ENCODE measurements around the gene GLS.
"Not testable (repeated sequence)": the region's sequence is repeated elsewhere in the genome, so short reads cannot be mapped to it uniquely, and the experiment has no call there.

GLS gene

DNA sequence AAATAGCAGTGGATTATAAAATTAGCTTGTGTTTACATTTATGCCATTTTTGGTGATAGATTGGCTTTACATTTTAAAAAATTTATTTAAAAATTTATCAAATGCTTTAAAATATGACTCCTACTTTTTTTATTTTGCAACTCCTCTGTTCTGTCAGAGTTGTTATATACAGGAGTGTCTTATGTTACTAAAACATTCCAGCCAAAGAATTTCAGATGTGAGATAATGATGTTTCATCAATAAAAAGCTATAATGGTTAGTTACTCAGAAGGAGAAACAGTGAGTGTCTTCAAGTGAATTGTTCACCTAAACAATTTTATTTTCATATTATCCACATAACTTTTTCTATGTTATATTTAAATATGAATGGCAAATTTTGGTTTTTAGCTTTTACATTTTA, 52.7 kb downstream of the GLS start:
- no peak for DNase-seq (ENCODE audit: low read depth)

- DNase-seq (ENCODE audit: low read depth): no peak
Observed at GRCh38 chr2:190935054-190935453, 54.4 kb downstream of the GLS start.

- no peak for DNase-seq (ENCODE audit: low read depth)
Observed at GRCh38 chr2:190938771-190939335, 58.2 kb downstream of the GLS start.

DNA sequence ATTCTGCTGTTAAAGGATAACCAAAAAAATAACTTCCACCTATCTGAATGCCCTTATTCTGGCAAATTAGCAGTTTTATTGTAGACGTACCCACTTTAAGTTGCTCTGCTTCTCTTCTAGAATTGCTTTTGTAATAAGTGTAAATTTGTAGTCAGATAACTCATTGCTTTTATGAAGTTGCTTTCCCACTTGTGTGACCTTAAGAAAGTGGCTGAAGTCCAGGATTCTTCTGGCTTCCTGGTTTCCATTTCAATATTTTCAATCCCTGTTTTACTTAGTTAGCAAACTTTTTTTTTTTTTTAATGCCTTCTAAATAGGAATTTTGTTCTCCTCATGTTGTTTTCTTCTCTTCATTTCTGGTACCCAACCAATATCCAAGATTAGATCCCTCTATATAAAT, 59.8 kb downstream of the GLS start:
- no peak for DNase-seq (ENCODE audit: low read depth)

GRCh38 chr2:190941571-190941970, 61.0 kb downstream of the GLS start:
- no peak for DNase-seq (ENCODE audit: low read depth)

GRCh38 chr2:190942697-190943096, 62.1 kb downstream of the GLS start:
- no peak for DNase-seq (ENCODE audit: low read depth)

DNA sequence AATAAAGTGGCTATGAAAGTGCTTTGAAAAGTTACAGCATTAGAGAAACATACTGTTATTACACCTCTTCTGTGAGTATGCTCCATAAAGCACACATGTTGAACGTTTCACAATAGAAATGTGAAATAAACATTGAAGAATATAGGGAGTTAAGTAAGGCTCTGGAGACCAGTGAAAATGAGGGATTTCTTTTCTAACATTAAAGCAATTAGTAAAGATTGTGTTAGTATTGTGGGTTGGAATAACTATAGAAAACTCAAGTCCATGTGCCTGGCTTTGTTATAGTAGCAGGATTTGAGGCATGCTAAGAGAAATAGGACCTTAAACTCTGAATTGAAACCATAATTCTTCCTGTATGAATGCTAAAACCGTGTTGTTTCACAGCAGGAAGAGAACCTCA, 63.1 kb downstream of the GLS start:
- no peak for DNase-seq (ENCODE audit: low read depth)

DNA sequence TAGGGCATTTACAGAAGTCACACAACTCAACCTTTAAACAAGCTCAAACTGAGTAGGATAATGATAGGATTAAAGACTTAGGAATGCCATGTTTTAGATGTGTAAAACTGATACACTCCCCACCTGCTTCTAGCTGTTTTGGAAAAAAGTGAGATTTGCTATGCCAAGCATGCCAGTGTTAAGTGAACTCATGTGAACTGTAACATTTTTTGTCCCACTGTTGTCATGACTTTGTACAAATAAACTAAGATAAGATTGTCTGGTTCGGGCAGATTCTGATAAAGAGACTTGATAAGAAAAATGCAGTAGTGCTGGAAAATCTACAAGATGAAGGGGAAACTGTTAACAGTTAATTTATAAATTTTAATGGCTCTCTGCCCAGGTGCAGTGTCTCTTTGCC, 66.5 kb downstream of the GLS start:
- DNase-seq (ENCODE audit: low read depth): no peak

GRCh38 chr2:190947711-190948251, 67.2 kb downstream of the GLS start:
- no peak for DNase-seq (ENCODE audit: low read depth)

DNA sequence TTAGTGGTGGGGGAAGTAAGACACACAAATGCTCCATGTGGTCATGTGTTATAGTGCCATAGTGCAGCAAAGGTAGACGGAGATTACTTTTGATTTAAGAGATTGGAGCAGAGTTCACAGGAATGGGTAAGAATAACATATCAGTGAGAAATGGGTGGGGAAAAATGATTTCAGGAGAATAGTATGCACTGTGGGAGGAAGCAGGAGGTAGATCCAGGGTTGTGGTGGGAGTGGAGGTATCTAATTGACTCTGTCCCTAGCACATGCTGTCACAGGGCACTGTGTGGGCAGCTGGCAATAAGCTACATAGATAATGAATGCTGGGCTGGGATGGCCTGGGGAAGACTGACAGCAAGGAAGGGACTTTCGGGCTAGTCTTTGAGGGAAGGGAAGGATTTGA, 68.0 kb downstream of the GLS start:
- no peak for DNase-seq (ENCODE audit: low read depth)

DNA sequence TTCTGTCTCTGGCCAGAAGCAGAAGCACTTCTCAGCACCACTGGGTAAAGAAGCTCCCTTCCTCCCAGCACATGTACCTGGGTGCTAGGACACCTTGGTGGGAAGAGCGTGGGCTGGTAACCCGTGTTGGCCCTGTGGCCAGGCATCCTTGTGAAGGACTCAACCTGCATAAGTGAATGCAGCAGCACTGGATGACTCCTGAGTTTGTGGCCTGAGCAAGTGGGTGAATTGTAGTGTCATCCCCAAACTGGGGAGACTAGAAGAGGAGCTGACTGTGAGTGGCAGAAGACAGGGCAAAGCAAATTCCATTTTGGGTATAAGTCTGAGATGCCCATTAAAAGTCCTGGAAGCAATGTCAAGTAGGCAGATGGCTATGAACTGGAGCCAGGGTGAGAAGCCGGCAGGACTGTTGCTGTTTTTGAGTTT, 70.0 kb downstream of the GLS start:
- no peak for DNase-seq (ENCODE audit: low read depth)

DNA sequence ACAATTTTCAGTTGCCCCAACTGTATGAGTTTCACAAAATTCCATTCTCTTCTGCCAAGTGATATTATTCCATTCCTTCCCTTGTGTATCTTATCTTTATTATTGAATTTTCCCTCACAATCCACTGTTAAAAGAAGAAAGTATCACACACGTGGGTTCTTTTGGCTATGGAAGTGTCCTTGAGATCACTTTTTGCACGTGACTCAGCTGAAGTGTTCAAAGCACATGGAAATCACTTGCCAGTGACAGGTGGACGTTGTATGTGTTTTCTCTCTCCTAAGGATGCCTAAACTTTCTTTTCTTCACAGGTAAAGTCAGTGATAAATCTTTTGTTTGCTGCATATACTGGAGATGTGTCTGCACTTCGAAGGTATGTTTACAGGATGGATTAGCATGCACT, 72.6 kb downstream of the GLS start:
- DNase-seq (ENCODE audit: low read depth): no peak

DNA sequence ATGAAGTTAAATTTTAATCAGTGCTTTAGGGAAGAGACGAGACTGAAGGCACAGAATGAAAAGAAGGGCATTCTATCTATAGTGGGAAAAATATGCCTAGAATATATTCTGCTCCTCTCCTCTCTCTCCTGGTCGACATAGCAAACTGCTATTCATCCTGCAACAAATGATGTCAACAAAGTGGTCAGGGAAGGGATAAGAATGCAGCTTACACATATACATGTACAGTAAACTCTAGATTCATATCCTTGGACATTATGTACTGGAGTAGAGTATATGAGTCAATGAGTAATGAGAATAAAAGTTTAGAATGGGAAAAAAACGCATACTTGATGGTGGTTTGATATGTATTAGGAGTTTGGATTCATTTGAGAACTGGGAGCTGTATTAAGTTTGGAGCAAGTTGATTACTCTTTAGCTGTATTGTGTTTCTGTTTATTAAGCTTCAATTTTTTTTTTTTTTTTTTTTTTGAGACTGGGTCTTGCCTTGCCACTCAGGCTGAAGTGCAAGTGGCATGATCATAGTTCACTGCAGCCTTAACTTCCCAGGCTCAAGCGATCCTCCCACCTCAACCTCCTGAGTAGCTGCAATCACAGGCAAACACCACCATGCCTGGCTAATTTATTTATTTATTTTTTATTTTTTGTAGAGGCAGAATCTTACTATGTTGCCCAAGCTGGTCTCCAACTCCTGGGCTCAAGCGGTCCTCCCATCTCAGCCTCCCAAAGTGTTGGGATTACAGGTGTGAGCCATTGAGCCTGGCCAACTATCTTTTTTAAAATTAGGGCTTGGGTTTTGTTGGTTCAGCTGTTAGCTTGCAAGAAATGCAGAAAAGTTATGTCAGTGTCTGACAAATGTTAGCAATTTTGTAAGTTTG, 79.5 kb downstream of the GLS start:
- no peak for DNase-seq (ENCODE audit: low read depth)

- not testable (repeated sequence) for DNase-seq (ENCODE audit: low read depth)
Observed at GRCh38 chr2:190961117-190961516, 80.5 kb downstream of the GLS start.

DNA sequence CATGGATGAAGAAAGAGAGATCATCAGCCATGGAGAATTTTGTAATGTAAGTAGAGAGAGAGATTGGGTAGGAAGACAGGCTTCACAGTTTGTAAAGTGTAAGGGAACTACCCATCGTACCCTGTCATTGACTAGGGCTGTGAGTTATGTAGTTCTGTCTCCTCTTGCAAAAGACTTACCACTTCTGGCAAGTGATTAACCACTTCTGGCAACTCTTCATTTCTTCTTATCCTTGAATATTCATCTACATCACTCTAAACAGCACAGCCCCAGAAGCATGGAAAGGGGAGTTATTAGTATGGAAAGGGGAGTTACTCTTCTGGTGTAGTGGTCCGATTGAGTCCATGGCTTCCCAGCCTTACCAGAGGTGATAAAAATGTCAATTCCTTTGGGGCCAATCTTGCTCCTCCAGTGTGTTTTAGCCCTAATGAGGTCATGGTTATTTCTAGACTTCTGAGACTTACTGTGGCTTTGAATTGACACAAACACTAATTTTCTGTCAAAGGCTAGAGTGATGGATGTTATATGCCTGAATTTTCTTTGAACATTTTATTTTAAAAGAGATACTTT, 81.4 kb downstream of the GLS start:
- DNase-seq (ENCODE audit: low read depth): no peak

DNA sequence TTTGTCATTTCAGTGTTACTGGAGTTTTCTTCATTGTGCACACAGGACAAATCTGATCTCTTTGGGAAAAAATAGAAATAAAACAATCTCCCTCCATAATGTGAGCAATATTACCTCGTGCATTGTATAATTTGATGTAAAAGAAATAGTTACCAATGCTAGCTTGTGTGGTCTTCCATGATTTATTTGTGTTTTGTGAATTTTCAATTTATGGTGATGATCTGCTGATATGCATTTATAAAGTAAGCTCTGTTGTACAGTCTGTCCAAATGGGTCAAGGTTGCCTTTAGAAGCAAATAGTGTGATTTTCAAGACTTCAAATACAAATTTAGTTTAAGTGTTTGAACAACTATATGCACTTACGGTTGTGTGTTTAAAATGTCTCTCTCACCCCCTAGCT, 82.5 kb downstream of the GLS start:
- no peak for DNase-seq (ENCODE audit: low read depth)

DNA sequence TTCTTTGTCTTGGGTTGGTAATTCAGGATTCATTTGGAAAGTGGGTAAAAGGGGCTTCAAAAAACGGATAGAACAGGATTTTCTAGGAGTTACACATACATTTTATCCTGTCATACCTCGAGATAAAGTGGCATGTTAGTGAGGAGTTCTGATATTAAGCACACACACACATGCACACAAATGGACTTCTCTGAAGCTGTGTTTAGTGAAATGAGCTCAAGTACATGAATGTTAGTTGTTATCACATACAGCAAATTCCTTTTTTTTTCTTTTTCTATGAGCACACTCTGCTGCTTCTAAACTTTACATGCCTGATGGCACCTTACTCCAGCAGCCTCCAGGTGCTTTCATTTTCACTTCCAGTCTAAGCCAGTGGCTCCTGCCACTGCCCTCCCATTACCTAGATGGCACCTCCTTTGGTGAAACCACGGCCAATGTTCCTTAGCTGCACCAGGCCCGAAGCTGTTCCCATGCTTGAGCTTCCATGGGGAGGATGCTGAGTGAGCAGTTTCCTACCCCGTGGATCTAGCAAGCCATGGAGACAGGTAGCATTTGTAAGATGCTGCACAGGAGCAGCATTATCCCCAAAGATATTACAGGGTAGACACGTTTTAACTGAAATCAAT, 83.7 kb downstream of the GLS start:
- DNase-seq (ENCODE audit: low read depth): no peak

DNA sequence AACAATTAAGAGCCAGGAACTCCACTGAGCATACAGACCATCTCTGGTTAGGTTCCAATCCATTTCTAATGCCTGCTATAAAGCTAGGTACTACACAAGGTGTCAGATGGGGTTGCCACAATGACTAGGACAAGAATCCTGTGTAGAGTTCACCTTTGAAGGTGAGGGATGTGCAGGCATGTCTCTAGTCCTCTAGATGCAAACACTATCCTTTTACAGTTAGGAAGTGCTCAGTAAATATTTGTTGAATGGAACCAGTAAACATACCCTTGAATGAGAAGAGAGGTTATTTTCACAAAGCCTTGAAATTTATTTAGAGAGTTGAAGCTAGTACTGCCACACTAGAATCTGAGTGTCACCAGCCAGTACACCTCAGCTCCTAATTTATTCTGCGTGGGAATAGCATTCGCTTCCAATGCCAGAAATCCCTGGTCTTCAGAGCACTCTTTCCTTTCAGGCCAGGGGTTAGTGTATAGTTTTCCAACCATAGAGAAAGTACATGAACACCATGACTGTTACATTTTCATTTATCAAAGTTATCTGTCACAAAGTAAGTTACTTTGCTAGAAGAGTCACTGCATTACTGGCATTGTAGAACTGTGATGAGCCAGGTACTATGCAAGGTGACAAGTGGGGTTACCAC, 85.1 kb downstream of the GLS start:
- DNase-seq (ENCODE audit: low read depth): no peak

GRCh38 chr2:190968522-190968921, 87.9 kb downstream of the GLS start:
- no peak for DNase-seq (ENCODE audit: low read depth)

DNA sequence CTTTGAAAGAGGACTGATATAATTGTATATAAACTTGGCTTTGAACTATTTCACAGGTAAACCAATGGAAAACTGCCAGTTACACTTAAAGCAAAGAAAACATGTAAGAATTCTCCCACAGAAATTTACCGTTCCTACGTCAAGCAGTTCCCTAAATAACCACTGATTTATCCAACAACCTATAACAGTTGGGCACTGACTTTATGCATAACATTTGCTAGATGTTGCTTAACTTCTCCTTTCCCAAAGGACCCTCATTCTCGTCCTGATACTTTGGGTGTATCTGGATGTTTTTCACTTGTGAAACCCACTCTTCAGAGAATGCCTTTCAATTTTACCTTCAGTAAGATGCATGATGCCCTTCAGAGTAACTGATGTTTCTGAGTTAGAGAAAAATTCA, 89.5 kb downstream of the GLS start:
- no peak for DNase-seq (ENCODE audit: low read depth)

GRCh38 chr2:190970873-190971506, 90.4 kb downstream of the GLS start:
- no peak for DNase-seq (ENCODE audit: low read depth)

DNA sequence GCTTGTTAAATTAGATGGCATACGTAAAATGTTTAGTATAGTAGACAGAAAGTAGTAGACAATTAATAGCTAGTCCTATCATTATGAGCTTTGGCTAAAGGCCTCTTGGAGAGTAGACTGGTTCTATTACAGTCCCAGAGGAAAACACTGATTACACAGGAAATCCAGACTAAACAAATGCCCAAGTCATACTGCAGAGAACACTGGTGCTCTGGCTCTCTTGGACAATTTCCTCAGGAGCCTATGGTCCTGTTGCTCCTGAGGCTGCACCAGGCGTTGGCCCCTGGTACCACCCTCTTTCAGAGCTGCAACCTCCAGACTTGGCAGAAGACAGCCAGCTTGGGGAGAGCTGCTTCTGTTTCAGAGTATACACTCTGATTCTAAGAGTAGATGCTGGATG, 91.6 kb downstream of the GLS start:
- DNase-seq (ENCODE audit: low read depth): no peak
